Stimulated activated CD8-positive, alpha-beta memory T cell treated with anti-CD3 and anti-CD28 coated beads, Interleukin-7, amount 100 ng/mL, for 24 hours (primary cell): Measurements from ENCODE around the gene AICDA.
"Not testable (repeated sequence)": the region's sequence is repeated elsewhere in the genome, so short reads cannot be mapped to it uniquely, and the experiment has no call there.

Experiments used
- DNase-seq: peaks from one replicate; pipeline ENCODE4 v3.0.0-alpha.2; 2020; ENCODE audit warnings: low read depth

AICDA gene

DNA sequence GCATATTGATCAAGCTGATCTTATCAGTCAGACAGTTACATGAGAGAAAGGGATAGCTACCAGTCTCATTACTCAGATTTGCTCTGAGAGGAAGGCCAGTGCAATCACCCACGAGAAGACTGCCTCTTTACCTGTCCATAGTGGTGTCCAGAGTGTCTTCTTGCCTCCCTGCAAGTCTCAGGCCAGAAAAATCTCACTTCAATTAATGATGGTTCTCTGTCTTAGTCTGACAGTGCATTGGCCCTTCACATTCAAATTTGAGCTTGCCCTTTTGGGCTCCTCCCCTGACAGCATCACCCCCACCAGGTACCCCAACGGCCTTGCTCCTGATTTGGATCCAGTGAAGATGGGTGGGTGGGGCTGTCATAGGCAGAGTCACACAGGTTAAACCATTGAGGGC, at the start of gene AICDA:
TSS of gene AICDA (minus strand) at position 231 of the 400 bp plus-strand sequence. CDS start at position 139, 92 bp downstream.
- no peak for DNase-seq

GRCh38 chr12:8661751-8662150, 49.1 kb upstream of the AICDA start:
- DNase-seq, result no peak

GRCh38 chr12:8661016-8661415, 48.4 kb upstream of the AICDA start:
- DNase-seq, result no peak

DNA sequence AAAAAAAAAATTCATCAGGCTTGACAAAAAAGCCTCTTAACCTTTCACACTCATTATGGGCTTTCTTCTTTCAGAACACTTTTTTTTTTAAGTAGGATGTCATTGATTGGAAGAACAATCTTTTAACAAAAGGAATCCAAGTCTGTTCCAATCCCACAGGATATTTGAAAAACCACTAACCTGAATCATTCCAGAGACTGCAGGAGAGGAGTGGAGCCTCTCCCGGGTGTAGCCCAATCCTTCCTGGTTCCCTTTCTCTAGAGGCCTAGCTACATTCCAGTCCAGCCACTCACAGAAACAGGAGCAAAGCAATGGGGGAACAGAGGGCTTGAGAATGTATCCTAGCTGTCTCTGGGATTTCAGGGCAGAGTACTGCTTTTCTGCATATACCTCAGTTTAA, 45.7 kb upstream of the AICDA start:
- no peak for DNase-seq

DNA sequence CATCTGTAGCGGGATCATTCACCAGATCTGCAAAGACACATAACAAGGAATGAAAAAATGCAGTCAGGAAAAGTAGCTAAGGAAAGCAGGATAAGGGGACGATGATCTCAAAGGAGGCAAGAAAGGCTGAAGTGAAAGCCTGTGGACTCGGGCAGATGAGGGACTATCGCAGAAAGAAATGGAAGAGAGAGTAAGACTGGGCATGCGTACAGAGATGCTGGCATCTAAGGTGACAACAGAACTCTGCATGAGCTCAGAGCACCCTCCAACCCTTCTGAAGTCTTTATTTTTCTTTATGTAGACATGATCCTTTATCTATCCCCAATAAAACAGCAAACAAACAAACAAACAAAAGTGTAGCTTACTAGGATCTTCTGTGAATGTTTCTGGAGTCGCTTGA, 42.8 kb upstream of the AICDA start:
- DNase-seq, result no peak

DNA sequence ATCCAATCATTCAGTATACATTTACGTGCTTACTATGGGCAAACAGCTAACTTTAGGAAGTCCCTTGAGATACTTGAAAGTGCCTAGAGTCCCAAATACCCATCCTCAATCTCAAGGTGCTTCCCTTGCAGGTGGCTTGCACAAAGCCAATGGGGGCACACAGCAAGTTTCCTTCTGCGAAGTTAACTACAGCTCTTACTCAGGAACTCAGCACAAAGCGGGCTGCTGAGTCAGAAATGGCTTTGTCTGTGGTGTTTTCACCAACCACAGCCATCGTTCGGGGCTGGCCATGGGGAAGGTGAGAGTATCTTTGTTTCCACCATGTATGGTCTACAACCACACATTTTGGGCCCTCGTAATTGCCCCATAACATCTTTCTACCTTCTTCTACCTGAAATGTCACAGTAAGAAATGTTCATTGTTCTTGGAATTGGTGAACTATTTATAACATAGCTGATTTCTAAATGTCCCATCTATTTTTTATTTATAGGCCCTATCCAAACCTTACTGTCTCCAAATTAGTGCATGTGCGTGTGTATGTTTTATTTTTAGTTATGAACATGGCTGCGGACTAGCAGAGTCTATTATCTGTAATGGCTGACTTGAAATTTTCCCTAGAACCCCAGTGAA, 36.0 kb upstream of the AICDA start:
- peak; percentile 36 for DNase-seq

- DNase-seq, result no peak
Observed at GRCh38 chr12:8647968-8648367, 35.3 kb upstream of the AICDA start.

- peak; percentile 6 for DNase-seq
Observed at GRCh38 chr12:8644345-8645248, 31.9 kb upstream of the AICDA start.

DNA sequence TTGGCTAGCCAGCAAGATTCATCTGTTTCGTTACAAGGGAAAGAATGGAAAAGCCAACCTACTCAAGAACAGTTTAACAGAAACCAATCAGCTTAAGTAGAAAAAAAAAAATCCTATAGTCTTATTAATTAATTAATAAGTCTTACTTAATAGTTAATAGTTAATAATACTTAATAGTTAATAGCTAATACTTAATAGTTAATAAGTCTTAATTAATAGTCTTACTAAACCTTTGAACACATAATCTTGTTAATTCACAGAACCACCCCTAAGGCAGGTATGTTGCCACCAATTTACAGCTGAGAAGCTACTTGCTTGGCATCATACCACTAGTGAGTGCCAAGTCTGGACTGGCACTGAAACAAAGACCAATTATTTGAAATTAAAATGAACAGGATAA, 30.1 kb upstream of the AICDA start:
- no peak for DNase-seq

DNA sequence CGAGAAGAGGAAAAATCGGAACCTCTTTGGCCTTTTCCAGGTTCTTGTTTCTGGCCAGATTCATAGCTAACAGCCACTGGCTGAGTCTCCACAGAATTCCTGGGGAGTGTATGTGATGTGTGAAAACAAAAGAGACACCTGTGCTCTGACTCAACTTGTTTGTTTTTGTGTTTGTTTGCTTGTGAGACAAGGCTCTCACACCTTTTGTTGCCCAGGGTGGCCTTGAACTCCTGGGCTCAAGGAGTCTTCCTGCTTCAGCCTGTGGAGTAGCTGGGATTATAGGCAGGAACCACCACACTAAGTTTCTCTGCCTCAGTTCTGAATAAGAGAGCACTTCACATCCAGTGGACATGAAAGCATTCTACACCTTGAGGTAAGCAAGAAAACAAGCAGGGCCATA, 27.3 kb upstream of the AICDA start:
- no peak for DNase-seq

GRCh38 chr12:8638951-8639350, 26.3 kb upstream of the AICDA start:
- DNase-seq, result no peak

DNA sequence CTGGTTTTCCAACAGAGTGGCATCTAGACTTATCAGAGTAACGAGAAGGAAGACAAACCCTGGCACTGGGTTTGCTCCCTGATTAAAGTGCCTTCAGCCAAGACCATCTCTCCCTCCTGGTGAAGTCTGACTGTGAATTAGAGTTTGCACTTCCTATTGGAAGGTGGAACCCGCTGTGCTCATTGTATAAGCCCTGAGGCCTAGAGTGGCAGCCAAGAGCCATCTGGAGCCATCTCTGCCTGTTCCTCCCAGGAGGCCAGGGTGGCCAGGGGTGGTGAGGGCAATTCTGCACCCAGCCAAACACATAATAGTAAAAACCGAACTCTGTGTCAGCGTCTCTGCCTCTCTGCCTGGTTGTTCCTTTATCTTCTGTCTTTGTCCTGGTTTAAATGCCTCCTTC, 25.0 kb upstream of the AICDA start:
- no peak for DNase-seq

DNA sequence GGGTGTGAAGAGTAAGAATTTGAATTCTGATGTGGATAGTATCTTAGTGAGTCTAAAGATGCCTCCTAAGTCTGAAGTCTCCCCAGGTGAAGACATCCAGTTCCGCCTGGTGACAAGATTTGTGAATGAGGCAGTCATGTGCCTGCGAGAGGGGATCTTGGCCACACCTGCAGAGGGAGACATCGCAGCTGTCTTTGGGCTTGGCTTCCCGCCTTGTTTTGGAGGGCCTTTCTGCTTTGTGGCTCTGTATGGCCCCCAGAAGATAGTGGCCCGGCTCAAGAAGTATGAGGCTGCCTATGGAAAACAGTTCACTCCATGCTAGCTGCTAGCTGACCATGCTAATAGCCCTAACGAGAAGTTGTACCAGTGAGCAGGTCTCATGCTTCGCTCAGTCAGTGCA, 24.6 kb upstream of the AICDA start:
- no peak for DNase-seq

- no peak for DNase-seq
Observed at GRCh38 chr12:8636581-8636980, 23.9 kb upstream of the AICDA start.

DNA sequence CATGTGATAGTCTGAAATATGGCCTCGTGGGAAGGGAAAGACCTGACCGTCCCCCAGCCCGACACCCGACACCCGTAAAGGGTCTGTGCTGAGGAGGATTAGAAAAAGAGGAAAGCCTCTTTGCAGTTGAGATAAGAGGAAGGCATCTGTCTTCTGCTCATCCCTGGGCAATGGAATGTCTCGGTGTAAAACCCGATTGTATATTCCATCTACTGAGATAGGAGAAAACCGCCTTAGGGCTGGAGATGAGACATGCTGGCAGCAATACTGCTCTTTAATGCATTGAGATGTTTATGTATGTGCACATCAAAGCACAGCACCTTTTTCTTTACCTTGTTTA, 23.3 kb upstream of the AICDA start:
- not testable (repeated sequence) for DNase-seq

DNA sequence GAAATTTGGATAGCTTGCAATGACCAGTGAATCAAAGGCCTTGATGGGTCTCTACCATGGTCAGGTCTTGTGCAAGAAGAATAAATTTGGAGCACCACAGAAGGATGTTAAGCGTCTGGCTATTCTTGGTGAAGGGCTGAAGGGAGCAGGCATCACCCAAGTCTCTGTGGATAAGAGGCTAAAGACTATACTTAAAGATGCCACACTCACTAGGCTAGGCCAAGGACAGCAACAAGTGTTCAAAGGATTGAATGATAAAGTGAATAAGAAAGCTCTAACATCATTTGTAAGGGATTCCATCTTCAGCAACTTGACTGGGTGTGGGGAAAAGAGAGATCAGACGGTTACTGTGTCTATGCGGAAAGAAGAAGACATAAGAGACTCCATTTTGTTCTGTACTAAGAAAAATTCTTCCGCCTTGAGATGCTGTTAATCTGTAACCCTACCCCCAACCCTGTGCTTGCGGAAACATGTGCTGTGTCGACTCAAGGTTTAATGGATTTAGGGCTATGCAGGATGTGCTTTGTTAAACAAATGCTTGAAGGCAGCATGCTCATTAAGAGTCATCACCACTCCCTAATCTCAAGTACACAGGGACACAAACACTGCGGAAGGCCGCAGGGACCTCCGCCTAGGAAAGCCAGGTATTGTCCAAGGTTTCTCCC, 22.8 kb upstream of the AICDA start:
- DNase-seq, result not testable (repeated sequence)

GRCh38 chr12:8630131-8630530, 17.5 kb upstream of the AICDA start:
- no peak for DNase-seq

DNA sequence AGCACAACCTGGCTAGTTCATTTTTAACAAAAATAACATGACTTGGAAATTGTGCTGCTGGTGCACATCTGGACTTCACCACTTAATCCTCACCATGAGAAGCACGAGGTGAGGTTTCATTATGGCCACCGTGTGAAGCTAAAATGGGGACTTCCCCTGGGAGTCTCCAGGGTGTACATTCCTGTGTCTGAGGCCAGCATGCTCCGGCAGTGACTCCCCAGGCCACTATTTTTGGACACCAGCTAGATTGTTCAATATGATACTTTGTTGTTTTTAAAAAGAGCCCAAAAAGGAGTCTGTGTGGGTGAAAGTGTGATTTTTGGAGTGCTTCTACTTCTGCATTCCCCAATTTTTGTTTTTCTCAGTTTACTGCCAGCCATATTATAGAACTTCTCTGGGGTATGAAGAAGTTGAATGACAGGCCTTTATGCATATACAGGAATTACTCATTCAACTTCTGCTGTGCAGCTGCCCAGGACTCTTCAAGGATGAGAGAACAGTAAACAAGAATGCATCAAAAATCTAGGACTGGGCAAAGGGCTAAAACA, 16.9 kb upstream of the AICDA start:
- no peak for DNase-seq

- DNase-seq, result no peak
Observed at GRCh38 chr12:8628731-8629130, 16.1 kb upstream of the AICDA start.

DNA sequence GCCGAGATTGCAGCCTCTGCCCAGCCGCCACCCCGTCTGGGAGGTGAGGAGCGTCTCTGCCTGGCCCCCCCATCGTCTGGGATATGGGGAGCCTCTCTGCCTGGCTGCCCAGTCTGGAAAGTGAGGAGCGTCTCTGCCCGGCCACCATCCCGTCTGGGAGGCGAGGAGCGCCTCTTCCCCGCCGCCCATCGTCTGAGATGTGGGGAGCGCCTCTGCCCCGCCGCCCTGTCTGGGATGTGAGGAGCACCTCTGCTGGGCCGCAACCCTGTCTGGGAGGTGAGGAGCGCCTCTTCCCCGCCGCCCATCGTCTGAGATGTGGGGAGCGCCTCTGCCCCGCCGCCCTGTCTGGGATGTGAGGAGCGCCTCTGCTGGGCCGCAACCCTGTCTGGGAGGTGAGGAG, 12.1 kb upstream of the AICDA start:
- DNase-seq, result not testable (repeated sequence)

- DNase-seq, result no peak
Observed at GRCh38 chr12:8622646-8623045, 10.0 kb upstream of the AICDA start.

- DNase-seq, result no peak
Observed at GRCh38 chr12:8615206-8615605, 2.5 kb upstream of the AICDA start.

DNA sequence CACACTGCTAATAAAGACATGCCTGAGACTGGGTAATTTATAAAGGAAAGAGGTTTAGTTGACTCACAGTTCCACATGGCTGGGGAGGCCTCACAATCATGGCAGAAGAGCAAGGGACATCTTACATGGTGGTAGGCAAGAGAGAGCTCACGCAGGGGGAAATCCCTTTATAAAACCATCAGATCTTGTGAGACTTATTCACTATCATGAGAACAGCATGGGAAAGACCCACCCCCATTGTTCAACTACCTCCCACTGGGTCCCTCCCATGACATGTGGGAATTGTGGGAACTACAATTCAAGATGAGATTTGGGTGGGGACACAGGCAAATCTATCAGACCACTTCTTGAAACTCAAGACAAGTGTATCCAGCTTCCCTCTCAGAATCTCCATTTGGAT, 1.2 kb upstream of the AICDA start:
- DNase-seq, result not testable (repeated sequence)
